Neural progenitor cell (in vitro differentiated cells): ENCODE measurements around the gene SLC43A1. TPM values are rescaled to one million over a fixed set of nuclear protein-coding genes. Genes with fewer than 3 reads are reported as not detected.
A peak's percentile ranks its signal among the peaks of the same experiment; 100 is the strongest.

Source experiments
- DNase-seq: peaks from one replicate; pipeline ENCODE4 v3.0.0-alpha.2; 2016; ENCODE audit warnings: low spot score
- H2AFZ ChIP-seq: fragments of 200-600 bp; sonication (generic); replicated peaks from 2 replicates; pipeline ENCODE4 v1.6.1; 2016; ENCODE audit warnings: antibody characterized with exemption
- H3F3A ChIP-seq: fragments of 200-600 bp; sonication (generic); 2 replicates; pipeline ENCODE4 v1.6.1; 2016; ENCODE audit warnings: antibody characterized with exemption, low read depth
- H3K27ac ChIP-seq: fragments of 200-600 bp; sonication (generic); 2 replicates; pipeline ENCODE4 v1.5.1; 2016; ENCODE audit warnings: mild to moderate bottlenecking
- H3K27me3 ChIP-seq: fragments of 200-600 bp; sonication (generic); 2 replicates; pipeline ENCODE4 v1.6.1; 2016; ENCODE audit warnings: mild to moderate bottlenecking, moderate library complexity
- H3K36me3 ChIP-seq: fragments of 200-600 bp; sonication (generic); 2 replicates; pipeline ENCODE4 v1.5.1; 2016
- H3K4me1 ChIP-seq: fragments of 200-600 bp; sonication (generic); 2 replicates; pipeline ENCODE4 v1.6.1; 2016; ENCODE audit warnings: mixed run types
- H3K4me2 ChIP-seq: fragments of 200-600 bp; sonication (generic); 2 replicates; pipeline ENCODE4 v1.6.1; 2016
- H3K4me3 ChIP-seq: fragments of 200-600 bp; sonication (generic); 2 replicates; pipeline ENCODE4 v1.5.1; 2016
- H3K79me2 ChIP-seq: fragments of 200-600 bp; sonication (generic); 2 replicates; pipeline ENCODE4 v1.6.1; 2016; ENCODE audit warnings: low read depth
- H3K9ac ChIP-seq: fragments of 200-600 bp; sonication (generic); 2 replicates; pipeline ENCODE4 v1.6.1; 2016
- H3K9me3 ChIP-seq: fragments of 200-600 bp; sonication (generic); 2 replicates; pipeline ENCODE4 v1.5.1; 2016; ENCODE audit warnings: low read depth
- H4K20me1 ChIP-seq: fragments of 200-600 bp; sonication (generic); 2 replicates; pipeline ENCODE4 v1.6.1; 2016; ENCODE audit warnings: low read depth
- H3K27ac Mint-ChIP-seq: 3 replicates; pipeline ENCODE4 v1.8.0; 2021; ENCODE audit warnings: mixed read lengths
- H3K27me3 Mint-ChIP-seq: 2 replicates; pipeline ENCODE4 v1.8.0; 2022; ENCODE audit warnings: low read depth, mild to moderate bottlenecking, inconsistent platforms, moderate library complexity, mixed read lengths; ENCODE audit not compliant: insufficient read depth
- H3K36me3 Mint-ChIP-seq: 3 replicates; pipeline ENCODE4 v1.8.0; 2021; ENCODE audit warnings: mixed read lengths
- H3K4me1 Mint-ChIP-seq: 3 replicates; pipeline ENCODE4 v1.8.0; 2021; ENCODE audit warnings: mixed read lengths
- H3K4me3 Mint-ChIP-seq: 3 replicates; pipeline ENCODE4 v1.8.0; 2021; ENCODE audit warnings: mild to moderate bottlenecking, moderate library complexity, mixed read lengths
- H3K9me3 Mint-ChIP-seq: 3 replicates; pipeline ENCODE4 v1.8.0; 2020; ENCODE audit warnings: mixed read lengths
- CTCF ChIP-seq: fragments of 200-600 bp; sonication (generic); IDR thresholded peaks from 2 replicates; pipeline ENCODE4 v1.5.1; 2017; ENCODE audit warnings: antibody characterized with exemption, mild to moderate bottlenecking
- EZH2 ChIP-seq: fragments of 200-600 bp; sonication (generic); IDR thresholded peaks from 2 replicates; pipeline ENCODE4 v1.6.1; 2017; ENCODE audit warnings: antibody characterized with exemption, mild to moderate bottlenecking, moderate library complexity
- EZH2phosphoT487 ChIP-seq: fragments of 200-600 bp; sonication (generic); IDR thresholded peaks from 2 replicates; pipeline ENCODE4 v1.6.1; 2017; ENCODE audit warnings: antibody characterized with exemption
- total RNA-seq: library from RNA; depleted of rRNA; stranded (reverse); fragments of >200 nt; gene quantifications from 2 replicates; pipeline ENCODE4 v1.2.3, GENCODE V29; 2015; ENCODE audit warnings: low replicate concordance

The SLC43A1 gene
- total RNA-seq, 1 donor from 2014 or later, result 0.99 TPM

DNA sequence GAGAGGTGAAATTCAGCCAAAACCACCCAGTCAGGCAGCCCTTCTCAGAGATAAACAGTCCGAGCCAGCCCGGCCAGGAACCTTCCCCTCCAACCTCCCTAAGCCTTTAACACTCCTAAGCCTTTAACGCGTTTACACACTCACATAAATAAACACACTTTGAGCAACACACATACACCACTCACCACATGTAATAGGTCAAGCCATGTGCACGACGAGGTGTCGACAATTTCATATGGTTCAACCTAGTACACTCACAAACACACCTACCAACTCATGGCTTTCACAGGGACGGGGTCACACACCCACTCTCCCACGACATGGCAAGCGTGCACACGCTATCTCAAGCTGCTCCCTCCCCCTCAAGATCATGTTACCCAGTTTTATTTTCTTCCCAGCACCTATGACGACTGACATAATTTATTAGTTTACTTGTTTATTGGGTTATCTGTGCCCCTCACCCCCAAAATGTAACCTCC, 15.5 kb downstream of the SLC43A1 start:
- H3K4me3 ChIP-seq, result peak overlapping the region; percentile 30
- H3F3A ChIP-seq, result no peaks in the 10 kb centered on the region
- Mint-ChIP-seq H3K4me1 (peaks cover 25% of the 10 kb centered on the region), H3K27ac (peak overlapping the region; percentile 58), H3K27me3 (peaks cover 27% of the 10 kb centered on the region), H3K9me3 (no peaks in the 10 kb centered on the region), H3K4me3 (peak overlapping the region; percentile 57), H3K36me3 (no peaks in the 10 kb centered on the region)
- TF ChIP-seq CTCF, result no peak
- TF ChIP-seq EZH2phosphoT487, result no peak
- TF ChIP-seq EZH2, result no peak
- no peak for DNase-seq
- no peak overlapping the region for H2AFZ ChIP-seq
- H4K20me1 ChIP-seq, result peaks cover 11% of the 10 kb centered on the region
- H3K4me2 ChIP-seq, result peak overlapping the region; percentile 71
- no peaks in the 10 kb centered on the region for H3K4me1 ChIP-seq
- H3K27ac ChIP-seq, result no peak overlapping the region
- peaks cover 31% of the 10 kb centered on the region for H3K27me3 ChIP-seq
- no peaks in the 10 kb centered on the region for H3K36me3 ChIP-seq
- H3K9ac ChIP-seq, result no peak overlapping the region
- H3K79me2 ChIP-seq, result no peaks in the 10 kb centered on the region
- H3K9me3 ChIP-seq, result no peaks in the 10 kb centered on the region

GRCh38 chr11:57499413-57499982, 16.0 kb downstream of the SLC43A1 start:
- peaks cover 25% of the 10 kb centered on the region for H3K4me1 Mint-ChIP-seq
- H3K27ac Mint-ChIP-seq, result no peak overlapping the region
- Histone ChIP-seq H3K9ac (no peak overlapping the region), H2AFZ (no peak overlapping the region), H3K27me3 (peaks cover 31% of the 10 kb centered on the region), H3K27ac (no peak overlapping the region), H3K9me3 (no peaks in the 10 kb centered on the region), H3K4me3 (peak overlapping the region; percentile 30), H3F3A (no peaks in the 10 kb centered on the region), H3K79me2 (no peaks in the 10 kb centered on the region), H3K4me1 (no peaks in the 10 kb centered on the region), H4K20me1 (peaks cover 11% of the 10 kb centered on the region), H3K36me3 (no peaks in the 10 kb centered on the region), H3K4me2 (peak overlapping the region; percentile 71)
- H3K9me3 Mint-ChIP-seq, result no peaks in the 10 kb centered on the region
- peak; percentile 96 for DNase-seq
- H3K36me3 Mint-ChIP-seq, result no peaks in the 10 kb centered on the region
- peaks cover 27% of the 10 kb centered on the region for H3K27me3 Mint-ChIP-seq
- TF ChIP-seq EZH2 (no peak), CTCF (no peak), EZH2phosphoT487 (no peak)
- H3K4me3 Mint-ChIP-seq, result peak overlapping the region; percentile 57

- Histone ChIP-seq H3F3A (no peaks in the 10 kb centered on the region), H3K4me1 (no peaks in the 10 kb centered on the region), H3K27ac (no peak overlapping the region), H4K20me1 (peaks cover 11% of the 10 kb centered on the region), H3K4me3 (no peak overlapping the region), H3K9ac (no peak overlapping the region), H2AFZ (no peak overlapping the region), H3K27me3 (peaks cover 31% of the 10 kb centered on the region), H3K9me3 (no peaks in the 10 kb centered on the region), H3K79me2 (no peaks in the 10 kb centered on the region), H3K36me3 (no peaks in the 10 kb centered on the region), H3K4me2 (no peak overlapping the region)
- Mint-ChIP-seq H3K4me1 (peaks cover 25% of the 10 kb centered on the region), H3K36me3 (no peaks in the 10 kb centered on the region), H3K27me3 (peaks cover 25% of the 10 kb centered on the region), H3K4me3 (no peak overlapping the region), H3K27ac (no peak overlapping the region), H3K9me3 (no peaks in the 10 kb centered on the region)
- no peak for TF ChIP-seq EZH2
- no peak for TF ChIP-seq EZH2phosphoT487
- TF ChIP-seq CTCF, result no peak
- DNase-seq, result no peak
These were observed 17.0 kb downstream of the SLC43A1 start for GRCh38 chr11:57498540-57498939.
